ENCODE data around the gene POLDIP3.
"Not testable (repeated sequence)": the region's sequence is repeated elsewhere in the genome, so short reads cannot be mapped to it uniquely, and the experiment has no call there.

The POLDIP3 gene

GRCh38 chr22:42617155-42617983 is 2.7 kb upstream of the POLDIP3 start:
- DNase-seq = no peak

- DNase-seq = peak; percentile 88
Observed at GRCh38 chr22:42615860-42616175, 1.1 kb upstream of the POLDIP3 start.

GRCh38 chr22:42615092-42615859 is 593 bp upstream of the POLDIP3 start:
- peak; percentile 93 for DNase-seq

GRCh38 chr22:42613872-42614301 is 796 bp downstream of the POLDIP3 start:
- DNase-seq = no peak

- no peak for DNase-seq
Observed at GRCh38 chr22:42612336-42612735, 2.3 kb downstream of the POLDIP3 start.

- no peak for DNase-seq
Observed at GRCh38 chr22:42611051-42611450, 3.6 kb downstream of the POLDIP3 start.

GRCh38 chr22:42610186-42610585 is 4.5 kb downstream of the POLDIP3 start:
- DNase-seq = no peak

- no peak for DNase-seq
Observed at GRCh38 chr22:42608823-42609361, 5.8 kb downstream of the POLDIP3 start.

GRCh38 chr22:42608136-42608822 is 6.4 kb downstream of the POLDIP3 start:
- no peak for DNase-seq

GRCh38 chr22:42607641-42608040 is 7.0 kb downstream of the POLDIP3 start:
- DNase-seq = not testable (repeated sequence)

- no peak for DNase-seq
Observed at GRCh38 chr22:42604403-42604802, 10.3 kb downstream of the POLDIP3 start.

GRCh38 chr22:42603427-42603826 is 11.3 kb downstream of the POLDIP3 start:
- no peak for DNase-seq

GRCh38 chr22:42602470-42602869 is 12.2 kb downstream of the POLDIP3 start:
- no peak for DNase-seq

GRCh38 chr22:42601879-42602465 is 12.7 kb downstream of the POLDIP3 start:
- no peak for DNase-seq

- DNase-seq = no peak
Observed at GRCh38 chr22:42596863-42597530, 17.7 kb downstream of the POLDIP3 start.

- no peak for DNase-seq
Observed at GRCh38 chr22:42596336-42596735, 18.3 kb downstream of the POLDIP3 start.

GRCh38 chr22:42595434-42595833 is 19.2 kb downstream of the POLDIP3 start:
- DNase-seq = no peak

GRCh38 chr22:42591987-42592386 is 22.7 kb downstream of the POLDIP3 start:
- no peak for DNase-seq

- DNase-seq = no peak
Observed at GRCh38 chr22:42587588-42588175, 27.0 kb downstream of the POLDIP3 start.

- DNase-seq = no peak
Observed at GRCh38 chr22:42586381-42586780, 28.3 kb downstream of the POLDIP3 start.

- no peak for DNase-seq
Observed at GRCh38 chr22:42585096-42585495, 29.6 kb downstream of the POLDIP3 start.

GRCh38 chr22:42584364-42584940 is 30.2 kb downstream of the POLDIP3 start:
- DNase-seq = no peak

Measured in T1000 (cell line).